ENCODE measurements around the gene OR52A1. TPM values are rescaled to one million over a fixed set of nuclear protein-coding genes. Genes with fewer than 3 reads are reported as not detected.
"Not testable (repeated sequence)": the region's sequence is repeated elsewhere in the genome, so short reads cannot be mapped to it uniquely, and the experiment has no call there.

Gene OR52A1
- total RNA-seq, 1 donor: not detected

GRCh38 chr11:5159806-5160205 lies 5.2 kb upstream of the OR52A1 start:
- TF ChIP-seq CTCF (IDR thresholded peaks at IDR 0.05; ENCODE audit: insufficient read depth, low read length): no peak
- no peak overlapping the region for H3K4me3 ChIP-seq (ENCODE audit: low read depth, low read length)
- no peak for DNase-seq (ENCODE audit: low read depth)

GRCh38 chr11:5153574-5154431 lies 754 bp downstream of the OR52A1 start:
- no peak for DNase-seq (ENCODE audit: low read depth)
- no peak for TF ChIP-seq CTCF (IDR thresholded peaks at IDR 0.05; ENCODE audit: insufficient read depth, low read length)

GRCh38 chr11:5151713-5152153 lies 2.8 kb downstream of the OR52A1 start:
- TF ChIP-seq CTCF (IDR thresholded peaks at IDR 0.05; ENCODE audit: insufficient read depth, low read length): no peak
- no peak overlapping the region for H3K4me3 ChIP-seq (ENCODE audit: low read depth, low read length)
- DNase-seq (ENCODE audit: low read depth): no peak

More at GRCh38 chr11:5153574-5154431, 754 bp downstream of the OR52A1 start:
- no peak overlapping the region for H3K4me3 ChIP-seq (ENCODE audit: low read depth, low read length)

- H3K4me3 ChIP-seq (ENCODE audit: low read depth, low read length); DNase-seq (ENCODE audit: low read depth): not testable (repeated sequence)
These were observed 10.4 kb downstream of the OR52A1 start for GRCh38 chr11:5144206-5144605.

GRCh38 chr11:5137996-5138395 lies 16.6 kb downstream of the OR52A1 start, which contains the start of gene OR52A5:
Gene OR52A5, minus strand, starts transcription at chr11:5138356. Its CDS starts 5,714 bp downstream, at chr11:5132642.
- TF ChIP-seq CTCF (IDR thresholded peaks at IDR 0.05; ENCODE audit: insufficient read depth, low read length): no peak
- H3K4me3 ChIP-seq (ENCODE audit: low read depth, low read length): no peak within 1 kb of the TSS
- DNase-seq (ENCODE audit: low read depth): no peak

GRCh38 chr11:5137014-5137413 lies 17.5 kb downstream of the OR52A1 start:
- H3K4me3 ChIP-seq (ENCODE audit: low read depth, low read length): no peak overlapping the region
- no peak for TF ChIP-seq CTCF (IDR thresholded peaks at IDR 0.05; ENCODE audit: insufficient read depth, low read length)
- DNase-seq (ENCODE audit: low read depth): no peak

GRCh38 chr11:5136261-5136660 lies 18.3 kb downstream of the OR52A1 start:
- H3K4me3 ChIP-seq (ENCODE audit: low read depth, low read length): no peak overlapping the region
- DNase-seq (ENCODE audit: low read depth): no peak
- no peak for TF ChIP-seq CTCF (IDR thresholded peaks at IDR 0.05; ENCODE audit: insufficient read depth, low read length)
